Measurements from ENCODE around the gene PITPNM2.
A peak's percentile ranks its signal among the peaks of the same experiment; 100 is the strongest.

Gene PITPNM2

DNA sequence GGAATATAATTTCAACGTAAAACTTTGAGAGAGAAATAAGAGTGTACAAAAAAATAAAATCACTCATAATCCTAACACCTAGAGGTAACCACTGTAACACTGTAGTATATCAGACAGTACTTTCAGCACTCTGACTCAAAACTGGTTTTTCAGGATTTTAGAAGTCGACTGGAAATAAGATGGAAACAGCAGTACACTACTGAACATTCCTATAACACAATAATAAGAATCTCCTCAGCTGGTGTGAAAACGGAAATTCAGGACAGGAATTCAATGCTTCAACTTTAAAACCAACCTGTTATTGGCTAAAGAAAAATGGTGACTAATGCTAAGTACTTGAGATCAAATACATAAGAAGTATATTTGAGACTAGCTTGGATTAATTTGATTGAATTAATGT lies 12.3 kb upstream of the PITPNM2 start:
- ATAC-seq (ENCODE audit: low read depth) (peak; percentile 86), DNase-seq (ENCODE audit: low spot score) (no peak)
- Histone ChIP-seq H3K27me3 (ENCODE audit: insufficient read depth, poor library complexity, severe bottlenecking) (no peaks in the 10 kb centered on the region), H3K4me3 (ENCODE audit: severe bottlenecking) (no peak overlapping the region), H3K9me3 (ENCODE audit: severe bottlenecking) (no peaks in the 10 kb centered on the region), H3K27ac (ENCODE audit: poor library complexity, severe bottlenecking) (peak overlapping the region; percentile 14), H3K4me1 (ENCODE audit: insufficient read depth, poor library complexity, severe bottlenecking) (peaks cover 11% of the 10 kb centered on the region), H3K36me3 (ENCODE audit: low read depth) (peaks cover 53% of the 10 kb centered on the region)
- TF ChIP-seq, protein P1, sequence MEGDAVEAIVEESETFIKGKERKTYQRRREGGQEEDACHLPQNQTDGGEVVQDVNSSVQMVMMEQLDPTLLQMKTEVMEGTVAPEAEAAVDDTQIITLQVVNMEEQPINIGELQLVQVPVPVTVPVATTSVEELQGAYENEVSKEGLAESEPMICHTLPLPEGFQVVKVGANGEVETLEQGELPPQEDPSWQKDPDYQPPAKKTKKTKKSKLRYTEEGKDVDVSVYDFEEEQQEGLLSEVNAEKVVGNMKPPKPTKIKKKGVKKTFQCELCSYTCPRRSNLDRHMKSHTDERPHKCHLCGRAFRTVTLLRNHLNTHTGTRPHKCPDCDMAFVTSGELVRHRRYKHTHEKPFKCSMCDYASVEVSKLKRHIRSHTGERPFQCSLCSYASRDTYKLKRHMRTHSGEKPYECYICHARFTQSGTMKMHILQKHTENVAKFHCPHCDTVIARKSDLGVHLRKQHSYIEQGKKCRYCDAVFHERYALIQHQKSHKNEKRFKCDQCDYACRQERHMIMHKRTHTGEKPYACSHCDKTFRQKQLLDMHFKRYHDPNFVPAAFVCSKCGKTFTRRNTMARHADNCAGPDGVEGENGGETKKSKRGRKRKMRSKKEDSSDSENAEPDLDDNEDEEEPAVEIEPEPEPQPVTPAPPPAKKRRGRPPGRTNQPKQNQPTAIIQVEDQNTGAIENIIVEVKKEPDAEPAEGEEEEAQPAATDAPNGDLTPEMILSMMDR (IDR thresholded peaks at IDR 0.05; ENCODE audit: poor library complexity, severe bottlenecking) = no peak

DNA sequence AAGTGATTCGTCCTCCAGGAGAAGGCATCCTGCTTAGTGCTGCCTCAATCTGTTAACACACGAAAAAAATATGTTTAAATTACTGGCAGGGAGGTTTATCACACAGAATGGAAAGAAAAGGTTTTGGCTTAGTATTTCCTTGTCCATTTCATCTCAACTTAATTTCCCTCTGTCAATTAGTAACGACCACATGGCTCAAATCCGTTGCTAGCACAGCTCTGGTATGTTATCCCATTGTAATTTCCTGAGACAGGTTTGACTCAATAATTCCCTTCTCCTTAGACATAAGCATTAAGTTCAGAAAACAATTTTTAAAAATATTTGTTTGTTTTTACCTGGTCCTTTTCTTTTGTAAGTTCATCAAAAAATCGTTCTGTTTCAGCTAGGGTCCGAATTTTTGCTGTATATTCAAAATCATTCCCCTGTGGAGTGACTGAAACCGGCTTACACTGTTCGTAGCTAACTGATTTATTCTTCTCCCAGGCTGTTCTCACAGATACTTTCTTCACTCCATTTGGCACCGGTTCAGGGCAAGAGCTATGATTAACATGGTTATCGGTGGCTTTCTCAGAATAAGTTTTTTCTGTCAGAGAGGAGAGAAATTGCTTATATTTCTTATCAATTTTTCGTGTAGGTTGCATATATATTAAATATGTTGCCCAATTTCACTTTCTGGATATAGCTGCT lies 10.1 kb upstream of the PITPNM2 start:
- ATAC-seq (ENCODE audit: low read depth) (no peak), DNase-seq (ENCODE audit: low spot score) (no peak)
- Histone ChIP-seq H3K36me3 (ENCODE audit: low read depth) (peaks cover 65% of the 10 kb centered on the region), H3K4me3 (ENCODE audit: severe bottlenecking) (no peak overlapping the region), H3K27me3 (ENCODE audit: insufficient read depth, poor library complexity, severe bottlenecking) (no peaks in the 10 kb centered on the region), H3K4me1 (ENCODE audit: insufficient read depth, poor library complexity, severe bottlenecking) (peaks cover 11% of the 10 kb centered on the region), H3K9me3 (ENCODE audit: severe bottlenecking) (no peaks in the 10 kb centered on the region), H3K27ac (ENCODE audit: poor library complexity, severe bottlenecking) (no peak overlapping the region)
- TF ChIP-seq, protein P1 (IDR thresholded peaks at IDR 0.05; ENCODE audit: poor library complexity, severe bottlenecking) = no peak

DNA sequence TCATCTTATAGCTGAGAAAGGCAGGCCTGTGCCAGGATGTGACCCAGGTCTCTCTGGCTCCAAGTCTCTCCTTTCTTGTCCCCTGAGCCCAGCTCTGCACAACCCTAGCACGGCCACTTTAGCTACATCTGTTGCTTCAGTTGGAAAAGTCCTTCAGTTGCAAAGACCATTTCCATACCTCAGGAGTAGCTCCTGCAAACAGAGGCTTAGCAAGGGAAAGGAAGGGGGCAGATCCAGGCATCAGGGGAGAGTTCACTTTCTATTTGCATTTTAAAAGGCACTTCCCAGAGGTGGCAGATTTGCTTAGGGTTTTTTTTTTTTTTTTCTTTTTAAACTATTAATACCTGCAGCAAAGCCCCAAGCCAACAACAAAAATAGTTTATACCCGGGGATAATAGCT lies 3.0 kb upstream of the PITPNM2 start:
- no peaks in the 10 kb centered on the region for H3K27me3 ChIP-seq (ENCODE audit: insufficient read depth, poor library complexity, severe bottlenecking)
- no peak overlapping the region for H3K27ac ChIP-seq (ENCODE audit: poor library complexity, severe bottlenecking)
- H3K4me3 ChIP-seq (ENCODE audit: severe bottlenecking) = no peak overlapping the region
- peaks cover 3% of the 10 kb centered on the region for H3K4me1 ChIP-seq (ENCODE audit: insufficient read depth, poor library complexity, severe bottlenecking)
- H3K36me3 ChIP-seq (ENCODE audit: low read depth) = peaks cover 13% of the 10 kb centered on the region
- no peaks in the 10 kb centered on the region for H3K9me3 ChIP-seq (ENCODE audit: severe bottlenecking)
- DNase-seq (ENCODE audit: low spot score) (no peak), ATAC-seq (ENCODE audit: low read depth) (no peak)
- TF ChIP-seq, protein P1 (IDR thresholded peaks at IDR 0.05; ENCODE audit: poor library complexity, severe bottlenecking) = no peak

DNA sequence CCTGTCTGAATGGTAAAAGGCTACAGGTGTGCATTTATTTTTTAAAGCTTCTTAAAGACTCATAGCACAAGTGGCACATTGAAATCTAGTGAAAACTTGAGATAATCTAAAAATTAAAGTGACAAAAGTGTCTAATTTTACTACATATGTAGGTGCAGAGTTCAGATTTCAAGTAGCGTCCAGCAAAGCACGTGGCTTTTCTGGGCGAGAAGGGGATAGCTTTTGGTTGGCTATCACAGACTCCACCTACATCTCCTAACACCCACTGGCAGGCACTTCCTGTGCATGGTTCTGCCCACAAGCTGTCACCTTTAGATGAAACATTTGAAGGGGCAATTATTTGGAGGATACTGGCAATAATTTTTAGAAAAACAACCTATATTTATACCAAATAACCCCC lies 1.9 kb upstream of the PITPNM2 start:
- DNase-seq (ENCODE audit: low spot score) = no peak
- Histone ChIP-seq H3K4me1 (ENCODE audit: insufficient read depth, poor library complexity, severe bottlenecking) (peaks cover 3% of the 10 kb centered on the region), H3K27ac (ENCODE audit: poor library complexity, severe bottlenecking) (no peak overlapping the region), H3K9me3 (ENCODE audit: severe bottlenecking) (no peaks in the 10 kb centered on the region), H3K4me3 (ENCODE audit: severe bottlenecking) (no peak overlapping the region), H3K27me3 (ENCODE audit: insufficient read depth, poor library complexity, severe bottlenecking) (no peaks in the 10 kb centered on the region), H3K36me3 (ENCODE audit: low read depth) (peaks cover 13% of the 10 kb centered on the region)
- TF ChIP-seq, protein P1 (IDR thresholded peaks at IDR 0.05; ENCODE audit: poor library complexity, severe bottlenecking) = no peak
- ATAC-seq (ENCODE audit: low read depth) = no peak
